Bronchial epithelial cell (primary cell): Measurements from ENCODE around the gene SYNGR3. TPM values are rescaled to one million over a fixed set of nuclear protein-coding genes. Genes with fewer than 3 reads are reported as not detected.
"Not testable (repeated sequence)": the region's sequence is repeated elsewhere in the genome, so short reads cannot be mapped to it uniquely, and the experiment has no call there.

ENCODE experiments used
- DNase-seq: peaks from one replicate; pipeline ENCODE4 v3.0.0-alpha.2; 2010; ENCODE audit warnings: low read depth
- FAIRE-seq: peaks from 2 replicates; lab custom pipeline; 2011; peaks lifted over from hg19 to GRCh38; lab: Jason Lieb, UNC
- H3K27me3 ChIP-seq: 2 replicates; pipeline ENCODE4 v1.5.1; 2011; ENCODE audit warnings: low read length; ENCODE audit not compliant: control insufficient read depth, insufficient read depth
- H3K36me3 ChIP-seq: 2 replicates; pipeline ENCODE4 v1.5.1; 2011; ENCODE audit warnings: low read length; ENCODE audit not compliant: control insufficient read depth, insufficient read depth
- H3K4me3 ChIP-seq: 2 replicates; pipeline ENCODE4 v1.5.1; 2011; ENCODE audit warnings: mild to moderate bottlenecking, low read depth, low read length, control low read depth
- CTCF ChIP-seq: IDR thresholded peaks from 2 replicates; pipeline ENCODE4 v1.5.1; 2011; ENCODE audit warnings: mild to moderate bottlenecking, moderate library complexity, low read length, control low read depth, inconsistent platforms; ENCODE audit not compliant: insufficient read depth, severe bottlenecking
- total RNA-seq: library from RNA; depleted of rRNA; stranded (reverse); fragments of >200 nt; gene quantifications from 2 replicates; pipeline ENCODE4 v1.2.1, GENCODE V29; 2014

SYNGR3 gene
- total RNA-seq, 1 donor from 2014 or later = 2.9 TPM

- no peak overlapping the region for H3K4me3 ChIP-seq
- no peak for FAIRE-seq
- no peak for DNase-seq
- no peaks in the 10 kb centered on the region for H3K27me3 ChIP-seq
- H3K36me3 ChIP-seq = peaks cover 2% of the 10 kb centered on the region
- TF ChIP-seq CTCF = no peak
These were observed 43.5 kb downstream of the SYNGR3 start for GRCh38 chr16:2033057-2033908.

GRCh38 chr16:2033909-2034695 is 44.3 kb downstream of the SYNGR3 start:
- not testable (repeated sequence) for H3K36me3 ChIP-seq, DNase-seq, H3K4me3 ChIP-seq, H3K27me3 ChIP-seq, FAIRE-seq

GRCh38 chr16:2034696-2035430 is 45.1 kb downstream of the SYNGR3 start:
- peaks cover 2% of the 10 kb centered on the region for H3K36me3 ChIP-seq
- no peaks in the 10 kb centered on the region for H3K27me3 ChIP-seq
- FAIRE-seq = no peak
- no peak overlapping the region for H3K4me3 ChIP-seq
- no peak for TF ChIP-seq CTCF
- DNase-seq = no peak

- DNase-seq = no peak
- no peak for FAIRE-seq
- no peak overlapping the region for H3K4me3 ChIP-seq
- H3K36me3 ChIP-seq = peaks cover 2% of the 10 kb centered on the region
- H3K27me3 ChIP-seq = no peaks in the 10 kb centered on the region
- no peak for TF ChIP-seq CTCF
These were observed 45.8 kb downstream of the SYNGR3 start for GRCh38 chr16:2035431-2036199.

GRCh38 chr16:2036200-2036966 is 46.6 kb downstream of the SYNGR3 start:
- FAIRE-seq (no peak), DNase-seq (no peak)
- Histone ChIP-seq H3K4me3 (no peak overlapping the region), H3K27me3 (no peaks in the 10 kb centered on the region), H3K36me3 (peaks cover 2% of the 10 kb centered on the region)
- TF ChIP-seq CTCF = no peak
